PC-9 (cell line): ENCODE data around the gene NINL.

Experiments used
- CTCF ChIP-seq: fragments of 200-600 bp; sonication (generic); conservative IDR thresholded peaks from 2 replicates; pipeline ENCODE4 v1.6.1; 2017; ENCODE audit warnings: mixed run types, antibody characterized with exemption, mild to moderate bottlenecking, moderate library complexity
- EZH2 ChIP-seq: fragments of 200-600 bp; sonication (generic); IDR thresholded peaks from 2 replicates; pipeline ENCODE4 v1.8.0; 2017; ENCODE audit warnings: antibody characterized with exemption, low read depth

- TF ChIP-seq CTCF = no peak
- no peak for TF ChIP-seq EZH2
Measured at GRCh38 chr20:25421102-25421501, 164.2 kb downstream of the NINL start.
